PC-9 (cell line): Measurements from ENCODE around the gene SETD5. TPM values are rescaled to one million over a fixed set of nuclear protein-coding genes. Genes with fewer than 3 reads are reported as not detected.
A peak's percentile ranks its signal among the peaks of the same experiment; 100 is the strongest.

Source experiments
- BruUV-seq: library from RNA; stranded (reverse); fragments of 400-500 nt; replicated peaks from 2 replicates; lab custom pipeline; 2021; lab: Mats Ljungman, UMichigan
- CTCF ChIA-PET: fragments of 300-600 bp; sonication (Branson Sonifier 250); formaldehyde crosslinking; loops from one replicate; lab custom pipeline; 2022; ENCODE audit warnings: antibody characterized with exemption; lab: Charles Lee
- POLR2A ChIA-PET: fragments of 300-600 bp; sonication (Branson Sonifier 250); formaldehyde crosslinking; loops from one replicate; lab custom pipeline; 2022; ENCODE audit warnings: antibody characterized with exemption; ENCODE audit not compliant: unreplicated experiment; lab: Charles Lee
- DNase-seq, 2 experiments: peaks; one replicate each; pipeline versions ENCODE4 v3.0.0 to v3.0.0-alpha.2; 2015 to 2022; ENCODE audit warnings: mixed read lengths in 1 of 2
- H2AFZ ChIP-seq: fragments of 200-600 bp; sonication (generic); 2 replicates; pipeline ENCODE4 v1.8.1; 2017; ENCODE audit warnings: antibody characterized with exemption
- H3F3A ChIP-seq: fragments of 200-600 bp; sonication (generic); 2 replicates; pipeline ENCODE4 v1.8.1; 2017; ENCODE audit warnings: antibody characterized with exemption, mild to moderate bottlenecking, low read depth; ENCODE audit not compliant: insufficient read depth
- H3K27ac ChIP-seq: fragments of 200-600 bp; sonication (generic); 2 replicates; pipeline ENCODE4 v1.6.1; 2016; ENCODE audit warnings: mixed run types
- H3K27me3 ChIP-seq: fragments of 200-600 bp; sonication (generic); 2 replicates; pipeline ENCODE4 v1.6.1; 2016; ENCODE audit warnings: low read depth, mixed run types; ENCODE audit not compliant: insufficient read depth
- H3K36me3 ChIP-seq: fragments of 200-600 bp; sonication (generic); 2 replicates; pipeline ENCODE4 v1.6.1; 2016; ENCODE audit warnings: low read depth, mixed run types
- H3K4me1 ChIP-seq: fragments of 200-600 bp; sonication (generic); replicated peaks from 2 replicates; pipeline ENCODE4 v1.6.1; 2016; ENCODE audit warnings: mixed run types; ENCODE audit not compliant: insufficient read depth
- H3K4me2 ChIP-seq: fragments of 200-600 bp; sonication (generic); 2 replicates; pipeline ENCODE4 v1.6.1; 2017; ENCODE audit warnings: mixed run types
- H3K4me3 ChIP-seq: fragments of 200-600 bp; sonication (generic); 2 replicates; pipeline ENCODE4 v1.6.1; 2016; ENCODE audit warnings: mixed run types
- H3K79me2 ChIP-seq: fragments of 200-600 bp; sonication (generic); 2 replicates; pipeline ENCODE4 v1.6.1; 2017; ENCODE audit warnings: low read depth, mixed run types
- H3K9me2 ChIP-seq: fragments of 200-600 bp; sonication (generic); 2 replicates; pipeline ENCODE4 v1.8.1; 2017; ENCODE audit warnings: mild to moderate bottlenecking; ENCODE audit not compliant: insufficient read depth
- H3K9me3 ChIP-seq: fragments of 200-600 bp; sonication (generic); 2 replicates; pipeline ENCODE4 v1.8.1; 2016; ENCODE audit warnings: low read depth; ENCODE audit not compliant: insufficient read depth
- H4K20me1 ChIP-seq: fragments of 200-600 bp; sonication (generic); 2 replicates; pipeline ENCODE4 v1.8.1; 2017; ENCODE audit not compliant: insufficient read depth
- EZH2 ChIP-seq: fragments of 200-600 bp; sonication (generic); IDR thresholded peaks from 2 replicates; pipeline ENCODE4 v1.8.0; 2017; ENCODE audit warnings: antibody characterized with exemption, low read depth
- intact Hi-C: fragments of 100-400 bp; cut with micrococcal nuclease; formaldehyde crosslinking; loops from one replicate; pipeline ENCODE4 v1.10.0; 2022; ENCODE audit not compliant: unreplicated experiment
- total RNA-seq: library from RNA; stranded (reverse); gene quantifications from 2 replicates; pipeline ENCODE4 v1.2.3, GENCODE V29; 2021
- TF ChIP-seq, protein P1 (sequence below): fragments of 200-600 bp; sonication (generic); conservative IDR thresholded peaks from 2 replicates; pipeline ENCODE4 v1.6.1; 2017; ENCODE audit warnings: mixed run types, antibody characterized with exemption, mild to moderate bottlenecking, moderate library complexity

Gene SETD5
- total RNA-seq, 1 experiment from 2014 or later = 140 TPM

DNA sequence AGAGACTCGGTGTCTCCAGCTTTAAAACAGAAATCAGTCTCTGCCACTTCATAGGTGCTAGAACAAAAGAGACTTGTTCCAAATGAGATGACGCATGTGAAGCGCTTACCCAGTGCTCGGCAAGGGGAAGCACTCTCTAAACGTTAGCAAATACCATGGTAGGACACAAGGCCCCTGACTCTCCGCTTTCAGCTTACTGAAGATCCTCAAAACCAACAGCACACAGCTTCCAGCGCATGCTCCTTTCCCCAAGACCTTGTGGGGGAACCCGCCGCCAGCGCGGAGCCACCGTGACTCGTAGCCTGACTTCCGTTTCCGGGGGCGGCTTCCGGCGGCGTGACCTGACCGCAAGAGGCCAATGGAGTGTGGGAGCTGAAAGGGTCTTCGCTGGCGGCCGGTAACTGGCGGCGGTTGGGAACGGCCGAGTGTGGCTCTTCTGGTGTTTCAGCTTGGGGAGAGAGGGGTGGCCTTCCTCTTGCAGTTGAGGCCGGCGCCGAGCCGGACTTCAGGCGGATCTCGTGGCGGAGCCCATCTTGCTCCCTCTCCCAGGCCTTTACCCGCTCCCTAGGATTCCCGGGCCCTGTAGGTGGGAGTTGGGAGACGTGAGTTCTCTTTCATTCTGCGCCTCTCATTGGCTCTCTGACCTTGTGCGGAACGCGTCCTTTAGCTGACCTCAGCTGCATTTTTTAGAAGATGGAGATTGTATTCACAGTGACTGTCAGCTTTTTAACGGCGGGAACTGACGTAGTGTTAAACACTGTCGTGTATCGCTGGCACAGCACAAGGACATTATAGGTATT, 34.5 kb upstream of the SETD5 start, which contains the start of gene THUMPD3:
Gene THUMPD3, plus strand, starts transcription at position 324 of the 800 bp plus-strand sequence. CDS start 2,015 bp downstream, outside the sequence.
- ChIA-PET CTCF (interaction anchor here (0.6 to 2.1 kb wide), 3 partner anchors 10 to 892 kb away, joined by 3 to 16 read pairs (median 9); no protein-coding TSS in a partner anchor), POLR2A (interaction anchor here (0.5 to 1.1 kb wide), 12 partner anchors 8 to 524 kb away, joined by 3 to 27 read pairs (median 4); no protein-coding TSS in a partner anchor)
- H3K9me3 ChIP-seq = 0 out of 2 replicates have a peak, but pooled peaks cover 4% of the 10 kb centered on the region
- peak within 1 kb of the TSS; percentile 96 for H2AFZ ChIP-seq
- no TSS peak for BruUV-seq
- TF ChIP-seq EZH2 = no peak
- TF ChIP-seq, protein P1, sequence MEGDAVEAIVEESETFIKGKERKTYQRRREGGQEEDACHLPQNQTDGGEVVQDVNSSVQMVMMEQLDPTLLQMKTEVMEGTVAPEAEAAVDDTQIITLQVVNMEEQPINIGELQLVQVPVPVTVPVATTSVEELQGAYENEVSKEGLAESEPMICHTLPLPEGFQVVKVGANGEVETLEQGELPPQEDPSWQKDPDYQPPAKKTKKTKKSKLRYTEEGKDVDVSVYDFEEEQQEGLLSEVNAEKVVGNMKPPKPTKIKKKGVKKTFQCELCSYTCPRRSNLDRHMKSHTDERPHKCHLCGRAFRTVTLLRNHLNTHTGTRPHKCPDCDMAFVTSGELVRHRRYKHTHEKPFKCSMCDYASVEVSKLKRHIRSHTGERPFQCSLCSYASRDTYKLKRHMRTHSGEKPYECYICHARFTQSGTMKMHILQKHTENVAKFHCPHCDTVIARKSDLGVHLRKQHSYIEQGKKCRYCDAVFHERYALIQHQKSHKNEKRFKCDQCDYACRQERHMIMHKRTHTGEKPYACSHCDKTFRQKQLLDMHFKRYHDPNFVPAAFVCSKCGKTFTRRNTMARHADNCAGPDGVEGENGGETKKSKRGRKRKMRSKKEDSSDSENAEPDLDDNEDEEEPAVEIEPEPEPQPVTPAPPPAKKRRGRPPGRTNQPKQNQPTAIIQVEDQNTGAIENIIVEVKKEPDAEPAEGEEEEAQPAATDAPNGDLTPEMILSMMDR = 0 out of 2 replicates have a peak, but pooled peaks have one; percentile 8
- intact Hi-C loops = no loop called here
- H3K36me3 ChIP-seq = peaks cover 29% of the 10 kb centered on the region
- H3F3A ChIP-seq = peaks cover 6% of the 10 kb centered on the region; the same call in 1 of the 2 replicates
- H3K79me2 ChIP-seq = peaks cover 40% of the 10 kb centered on the region
- peak; percentile 78 to 83 for DNase-seq
- peak within 1 kb of the TSS; percentile 78 for H3K4me2 ChIP-seq
- peak within 1 kb of the TSS; percentile 81 for H3K4me3 ChIP-seq
- H3K4me1 ChIP-seq = peaks cover 22% of the 10 kb centered on the region; the same call in 1 of the 2 replicates
- H4K20me1 ChIP-seq = no peaks in the 10 kb centered on the region
- H3K27me3 ChIP-seq = no peaks in the 10 kb centered on the region
- H3K9me2 ChIP-seq = no peaks in the 10 kb centered on the region
- H3K27ac ChIP-seq = peak within 1 kb of the TSS; percentile 78

DNA sequence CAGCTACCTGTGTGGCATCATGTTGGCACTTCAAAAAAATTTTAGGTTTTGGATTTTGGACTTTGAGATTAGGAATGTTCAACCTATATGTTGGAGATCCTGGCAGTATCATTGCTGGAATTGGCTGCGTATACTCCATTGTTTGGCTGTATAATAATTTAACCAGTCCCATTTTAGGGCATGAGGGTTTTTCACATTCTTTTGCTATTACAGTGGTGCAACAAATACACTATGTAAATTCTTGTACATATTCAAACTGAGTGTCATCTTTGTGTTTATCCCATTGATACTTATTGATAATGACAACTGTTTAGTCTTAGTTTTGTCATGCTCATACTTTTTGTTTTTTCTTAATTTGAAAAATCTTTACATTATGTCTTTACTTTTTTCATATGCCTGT, 27.9 kb upstream of the SETD5 start:
- ChIA-PET POLR2A (interaction anchor here (0.6 kb wide), 2 partner anchors 97 to 455 kb away, joined by 3 to 14 read pairs; no protein-coding TSS in a partner anchor), CTCF (no interaction called here)
- Histone ChIP-seq H3K36me3 (peaks cover 61% of the 10 kb centered on the region), H3K4me2 (no peak overlapping the region), H3F3A (no peaks in the 10 kb centered on the region; the same call in 1 of the 2 replicates), H3K9me2 (no peaks in the 10 kb centered on the region), H4K20me1 (0 out of 2 replicates have a peak, but pooled peaks cover 5% of the 10 kb centered on the region), H3K4me1 (peaks cover 3% of the 10 kb centered on the region; the same call in 1 of the 2 replicates), H3K27ac (no peak overlapping the region), H3K9me3 (no peaks in the 10 kb centered on the region), H3K4me3 (no peak overlapping the region), H3K27me3 (no peaks in the 10 kb centered on the region), H2AFZ (no peak overlapping the region), H3K79me2 (peaks cover 10% of the 10 kb centered on the region)
- intact Hi-C loops = no loop called here
- DNase-seq = no peak
- BruUV-seq = no TSS peak
- TF ChIP-seq, protein P1 = no peak
- no peak for TF ChIP-seq EZH2

DNA sequence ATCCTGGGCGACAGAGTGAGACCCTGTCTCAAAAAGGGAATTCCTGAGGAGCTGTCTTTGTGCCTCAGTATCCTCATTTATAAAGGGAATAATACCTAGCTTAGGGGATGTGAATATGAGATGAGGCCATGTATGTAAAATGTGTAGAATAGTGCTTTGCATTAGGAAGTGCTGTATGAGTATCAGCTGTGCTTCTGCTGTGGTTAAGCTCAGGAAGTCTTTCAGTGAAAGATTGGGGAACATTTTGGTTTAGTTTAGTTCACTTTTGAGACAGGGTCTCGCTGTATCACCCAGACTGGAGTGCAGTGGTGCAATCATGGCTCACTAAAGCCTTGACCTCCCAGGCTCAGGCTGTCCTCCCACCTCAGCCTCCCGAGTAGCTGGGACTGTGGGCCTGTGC, 23.9 kb upstream of the SETD5 start:
- no peaks in the 10 kb centered on the region for H3K9me2 ChIP-seq
- POLR2A ChIA-PET = interaction anchor here (0.5 kb wide), 1 partner anchor 662 kb away, joined by 3 read pairs; no protein-coding TSS in a partner anchor

More for the DNA sequence above, 23.9 kb upstream of the SETD5 start:
- Histone ChIP-seq H3K9me3 (no peaks in the 10 kb centered on the region), H3K27ac (no peak overlapping the region), H3K4me3 (no peak overlapping the region), H2AFZ (no peak overlapping the region), H3K4me1 (no peaks in the 10 kb centered on the region), H4K20me1 (peaks cover 9% of the 10 kb centered on the region; the same call in 1 of the 2 replicates), H3K4me2 (no peak overlapping the region), H3K27me3 (no peaks in the 10 kb centered on the region), H3F3A (no peaks in the 10 kb centered on the region; the same call in 1 of the 2 replicates), H3K36me3 (peaks cover 61% of the 10 kb centered on the region), H3K79me2 (no peaks in the 10 kb centered on the region)
- no peak for TF ChIP-seq EZH2
- TF ChIP-seq, protein P1 = no peak
- CTCF ChIA-PET = no interaction called here
- DNase-seq = no peak
- no TSS peak for BruUV-seq
- intact Hi-C loops = no loop called here
